ENCODE measurements around the gene POLR3G.

POLR3G gene

DNA sequence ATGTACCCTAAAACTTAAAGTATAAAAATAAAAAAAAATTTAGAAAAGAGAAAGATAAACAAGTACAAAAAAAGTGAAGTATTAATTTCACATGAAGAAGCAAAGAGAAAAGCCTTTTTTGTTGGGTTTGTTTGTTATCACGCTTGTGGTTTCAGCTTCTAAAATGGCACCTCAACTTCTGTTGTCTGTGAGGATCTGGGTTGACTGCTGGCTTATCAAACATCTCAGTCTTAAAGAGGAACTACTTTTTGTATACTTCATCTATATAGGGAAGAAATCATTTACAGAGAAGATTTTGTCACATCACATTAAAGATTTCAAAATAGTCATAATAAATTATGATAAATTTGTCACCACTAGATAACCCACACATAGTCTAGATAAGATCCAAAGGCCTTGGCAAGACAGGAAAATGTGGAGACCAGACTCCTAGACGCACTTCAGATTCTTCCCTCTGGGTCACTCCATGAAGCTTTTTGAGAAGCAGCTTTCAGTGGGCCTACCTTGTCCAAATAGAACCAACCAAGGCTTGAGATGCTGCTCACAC is 75.1 kb downstream of the POLR3G start:
- Mint-ChIP-seq H3K9me3 (no peaks in the 10 kb centered on the region), H3K27me3 (peaks cover 17% of the 10 kb centered on the region), H3K27ac (no peak overlapping the region), H3K36me3 (no peaks in the 10 kb centered on the region), H3K4me3 (no peak overlapping the region), H3K4me1 (no peaks in the 10 kb centered on the region)
- CTCF ChIA-PET: interaction anchor here (1.8 kb wide), 1 partner anchor 122 kb away, joined by 4 read pairs; no protein-coding TSS in a partner anchor
- no peak for DNase-seq

DNA sequence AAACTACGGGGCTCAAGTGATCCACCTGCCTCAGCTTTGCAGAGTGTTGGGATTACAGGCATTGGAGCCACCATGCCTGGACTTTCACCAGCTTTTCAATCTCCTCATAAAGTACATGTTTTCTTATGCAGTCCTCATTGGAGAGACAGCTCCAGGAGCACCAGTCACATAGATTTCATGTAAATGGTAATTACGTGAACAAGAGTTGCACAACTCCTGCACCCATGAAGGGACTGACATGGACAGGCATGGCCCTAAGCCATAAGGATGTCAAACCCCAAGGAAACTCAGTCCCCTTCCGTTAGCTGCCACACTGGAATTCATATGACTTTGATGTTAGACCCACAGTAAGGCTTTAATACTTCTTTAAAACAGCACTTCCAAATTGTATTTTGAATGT is 76.3 kb downstream of the POLR3G start:
- no peaks in the 10 kb centered on the region for H3K4me1 Mint-ChIP-seq
- no peak overlapping the region for H3K27ac Mint-ChIP-seq
- CTCF ChIA-PET: interaction anchor here (1.8 kb wide), 1 partner anchor 124 kb away, joined by 4 read pairs; no protein-coding TSS in a partner anchor
- no peak overlapping the region for H3K4me3 Mint-ChIP-seq
- no peak for DNase-seq
- peaks cover 20% of the 10 kb centered on the region for H3K27me3 Mint-ChIP-seq
- H3K36me3 Mint-ChIP-seq: no peaks in the 10 kb centered on the region
- H3K9me3 Mint-ChIP-seq: no peaks in the 10 kb centered on the region

DNA sequence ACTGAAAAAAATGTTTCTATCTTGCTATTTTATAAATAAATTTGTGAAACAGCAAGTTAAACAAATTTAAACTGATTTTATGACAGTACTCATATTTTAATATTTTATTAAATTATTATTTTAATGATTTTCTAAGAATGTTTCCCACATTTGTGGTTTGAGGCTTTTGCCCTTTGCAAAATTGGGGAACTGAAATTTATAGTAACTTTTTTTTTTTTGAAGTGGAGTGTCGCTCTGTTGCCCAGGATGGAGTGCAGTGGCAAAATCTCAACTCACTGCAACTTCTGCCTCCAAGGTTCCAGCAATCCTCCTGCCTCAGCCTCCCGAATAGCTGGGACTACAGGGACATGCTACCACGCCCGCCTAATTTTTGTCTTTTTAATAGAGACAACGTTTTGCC is 76.7 kb downstream of the POLR3G start:
- CTCF ChIA-PET: no interaction called here
- Mint-ChIP-seq H3K4me1 (no peaks in the 10 kb centered on the region), H3K27me3 (peaks cover 24% of the 10 kb centered on the region), H3K27ac (no peak overlapping the region), H3K4me3 (no peak overlapping the region), H3K36me3 (no peaks in the 10 kb centered on the region), H3K9me3 (no peaks in the 10 kb centered on the region)
- DNase-seq: no peak

DNA sequence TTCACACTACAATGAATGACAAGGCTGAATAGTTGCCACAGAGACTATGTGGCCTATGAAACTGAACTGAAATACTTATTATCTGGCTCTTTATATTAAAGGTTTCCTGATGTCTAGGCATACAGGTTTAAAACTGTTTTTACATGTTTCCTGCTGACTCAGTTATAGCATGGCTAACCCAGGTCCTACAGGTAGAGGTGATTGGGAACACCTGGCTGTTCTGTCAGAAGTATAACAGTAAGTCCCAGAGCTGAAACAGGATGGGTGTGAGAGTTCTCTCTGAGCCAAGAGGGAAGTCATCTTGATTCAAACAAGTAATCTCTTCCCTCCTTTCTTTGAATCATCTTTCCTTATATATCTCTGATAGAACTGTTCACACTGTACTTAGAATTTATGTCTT is 79.0 kb downstream of the POLR3G start:
- DNase-seq: no peak
- Mint-ChIP-seq H3K27me3 (peaks cover 48% of the 10 kb centered on the region), H3K9me3 (no peaks in the 10 kb centered on the region), H3K27ac (no peak overlapping the region), H3K4me1 (peaks cover 6% of the 10 kb centered on the region), H3K4me3 (no peak overlapping the region), H3K36me3 (no peaks in the 10 kb centered on the region)
- CTCF ChIA-PET: no interaction called here

DNA sequence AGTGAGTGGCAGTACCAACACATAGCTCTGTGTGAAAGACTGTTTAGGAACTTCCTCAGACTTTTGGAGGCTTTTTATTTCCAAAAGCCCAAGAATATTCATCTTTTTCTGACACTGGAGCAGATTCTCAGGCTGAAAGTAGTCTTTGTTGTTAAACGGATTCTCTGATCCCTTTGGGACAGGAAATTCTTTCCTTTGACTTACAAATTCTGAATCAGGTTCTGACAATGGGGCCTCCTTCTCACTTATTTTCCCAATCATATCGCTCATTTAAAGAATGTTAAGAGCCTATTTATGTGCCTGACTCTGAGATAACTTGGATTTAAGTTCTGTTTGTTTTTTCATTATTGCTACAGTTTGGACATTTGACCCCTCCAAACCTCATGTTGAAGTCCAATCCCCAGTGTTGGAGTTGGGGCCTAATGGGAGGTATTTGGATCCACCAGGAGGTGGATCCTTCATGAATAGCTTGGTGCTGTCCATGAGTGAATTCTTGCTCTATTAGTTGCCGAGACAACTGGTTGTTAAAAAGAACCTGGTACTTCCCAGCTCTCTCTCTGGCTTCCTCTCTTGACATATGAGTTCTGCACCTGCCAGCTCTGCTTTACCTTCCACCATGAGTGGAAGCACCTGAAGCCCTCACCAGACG is 79.8 kb downstream of the POLR3G start:
- Mint-ChIP-seq H3K27ac (no peak overlapping the region), H3K4me1 (peaks cover 10% of the 10 kb centered on the region), H3K4me3 (no peak overlapping the region), H3K9me3 (no peaks in the 10 kb centered on the region), H3K36me3 (no peaks in the 10 kb centered on the region), H3K27me3 (peaks cover 53% of the 10 kb centered on the region)
- no peak for DNase-seq
- CTCF ChIA-PET: no interaction called here

DNA sequence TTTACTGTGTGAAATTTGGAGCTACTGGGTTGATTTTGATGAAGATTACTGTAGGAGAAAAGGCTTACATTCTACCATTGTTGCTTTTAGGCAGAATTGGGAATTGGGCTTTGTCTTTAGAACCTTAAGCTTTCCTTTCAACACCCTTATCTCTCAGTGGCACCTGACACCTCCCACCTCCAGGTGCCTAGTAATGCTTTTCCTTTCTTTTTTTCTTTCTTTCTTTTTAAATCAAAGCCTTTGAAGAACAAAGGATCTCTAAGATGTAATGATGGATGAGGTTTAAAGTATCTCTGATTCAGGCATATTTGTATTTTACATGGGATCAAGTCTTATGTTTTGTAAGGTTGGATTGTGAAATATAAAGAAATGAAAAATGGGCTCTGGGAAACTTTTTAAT is 81.0 kb downstream of the POLR3G start:
- peaks cover 10% of the 10 kb centered on the region for H3K4me1 Mint-ChIP-seq
- no peak overlapping the region for H3K27ac Mint-ChIP-seq
- H3K36me3 Mint-ChIP-seq: no peaks in the 10 kb centered on the region
- no peak for DNase-seq
- CTCF ChIA-PET: no interaction called here
- H3K9me3 Mint-ChIP-seq: no peaks in the 10 kb centered on the region
- no peak overlapping the region for H3K4me3 Mint-ChIP-seq
- H3K27me3 Mint-ChIP-seq: peaks cover 47% of the 10 kb centered on the region

DNA sequence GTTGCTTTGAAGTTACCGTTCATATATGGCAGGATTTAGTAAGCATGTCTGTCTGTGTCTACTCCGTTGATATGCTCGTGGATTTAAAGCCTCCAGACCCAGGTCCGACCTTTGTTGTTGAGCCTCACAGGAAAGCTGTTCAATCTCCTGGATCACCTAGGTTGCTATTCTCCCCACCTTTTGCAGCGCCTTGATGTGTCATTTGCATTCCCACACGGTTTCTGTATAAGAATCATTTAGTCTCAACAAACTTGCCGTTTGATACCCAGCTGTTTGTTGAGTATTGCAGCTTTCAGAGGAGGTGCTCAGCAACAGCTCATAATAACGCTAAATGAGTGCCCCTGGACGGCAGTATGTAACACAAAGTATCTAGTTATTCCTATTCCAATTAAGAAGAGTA is 82.7 kb downstream of the POLR3G start:
- DNase-seq: no peak
- Mint-ChIP-seq H3K36me3 (no peaks in the 10 kb centered on the region), H3K9me3 (no peaks in the 10 kb centered on the region), H3K4me3 (no peak overlapping the region), H3K27ac (no peak overlapping the region), H3K27me3 (peaks cover 51% of the 10 kb centered on the region), H3K4me1 (peaks cover 10% of the 10 kb centered on the region)
- CTCF ChIA-PET: no interaction called here

DNA sequence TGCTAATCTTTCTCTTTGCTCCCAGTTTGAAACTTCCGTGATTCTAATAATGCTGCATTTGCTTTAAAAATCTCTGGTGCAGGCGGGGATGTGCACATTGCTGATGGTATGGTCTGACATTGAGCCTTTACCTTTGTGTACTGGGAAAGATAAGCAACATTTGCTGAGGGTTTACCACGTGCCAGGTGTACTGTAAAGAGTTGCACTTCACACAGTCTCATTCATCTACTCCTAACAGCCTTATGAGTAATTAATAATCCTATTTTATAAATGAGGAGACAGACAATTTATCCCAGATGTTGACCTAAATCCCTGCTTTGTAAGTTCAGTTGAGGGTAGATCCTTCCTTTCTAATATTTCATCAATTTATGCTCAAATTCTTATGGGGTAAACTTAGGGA is 83.2 kb downstream of the POLR3G start:
- DNase-seq: no peak
- Mint-ChIP-seq H3K9me3 (no peaks in the 10 kb centered on the region), H3K27ac (no peak overlapping the region), H3K27me3 (peaks cover 53% of the 10 kb centered on the region), H3K4me3 (no peak overlapping the region), H3K4me1 (peaks cover 10% of the 10 kb centered on the region), H3K36me3 (no peaks in the 10 kb centered on the region)
- CTCF ChIA-PET: no interaction called here

DNA sequence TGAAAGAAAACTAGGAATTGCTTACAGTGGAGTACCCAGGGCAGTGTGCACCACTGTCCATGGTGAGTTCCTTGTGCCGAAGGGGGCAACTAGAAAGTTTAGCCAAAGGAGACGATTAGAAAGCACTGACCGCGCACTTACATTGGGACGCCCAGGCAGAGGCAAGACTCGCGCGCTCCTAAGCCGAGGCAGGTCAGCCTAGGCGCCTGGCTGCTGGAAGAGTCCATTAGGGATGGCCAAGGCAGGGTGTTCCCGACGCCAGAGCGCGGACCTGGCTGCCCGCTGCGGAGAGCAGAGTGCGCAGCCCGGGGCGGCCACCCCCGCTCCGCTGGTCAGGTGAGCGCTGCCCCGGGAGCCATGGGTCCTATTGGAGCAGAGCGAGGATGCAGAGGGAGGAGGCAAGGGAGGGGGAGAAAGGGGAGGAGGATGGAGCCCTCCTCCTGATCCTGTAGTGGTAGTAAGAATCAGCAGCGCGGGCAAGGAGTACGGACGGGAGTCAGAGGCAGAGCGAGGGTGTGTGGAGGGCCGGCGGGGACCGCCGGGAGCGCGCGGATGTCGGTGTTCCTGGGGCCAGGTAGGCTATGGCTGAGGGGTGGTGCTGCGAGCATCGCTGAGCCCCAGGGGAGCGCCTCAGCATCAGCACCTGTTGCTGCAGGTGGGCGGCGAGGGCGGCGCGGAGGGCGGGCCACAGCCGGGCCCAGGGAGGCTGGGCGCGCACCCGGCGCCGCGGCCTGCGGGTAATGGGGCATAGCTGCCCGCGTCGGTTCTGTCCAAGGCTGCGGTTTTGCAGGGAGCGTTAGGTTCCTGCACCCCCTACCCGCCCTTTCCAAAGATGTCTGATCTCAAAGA is 83.9 kb downstream of the POLR3G start, which contains the start of gene ADGRV1:
TSS of gene ADGRV1 (plus strand) at position 454 of the 849 bp plus-strand sequence. CDS start at position 553, 99 bp downstream.
- Mint-ChIP-seq H3K36me3 (no peaks in the 10 kb centered on the region), H3K27ac (no peak within 1 kb of the TSS), H3K4me3 (peak within 1 kb of the TSS; percentile 22), H3K4me1 (peaks cover 10% of the 10 kb centered on the region), H3K27me3 (peaks cover 53% of the 10 kb centered on the region), H3K9me3 (no peaks in the 10 kb centered on the region)
- CTCF ChIA-PET: no interaction called here
- no peak for DNase-seq

DNA sequence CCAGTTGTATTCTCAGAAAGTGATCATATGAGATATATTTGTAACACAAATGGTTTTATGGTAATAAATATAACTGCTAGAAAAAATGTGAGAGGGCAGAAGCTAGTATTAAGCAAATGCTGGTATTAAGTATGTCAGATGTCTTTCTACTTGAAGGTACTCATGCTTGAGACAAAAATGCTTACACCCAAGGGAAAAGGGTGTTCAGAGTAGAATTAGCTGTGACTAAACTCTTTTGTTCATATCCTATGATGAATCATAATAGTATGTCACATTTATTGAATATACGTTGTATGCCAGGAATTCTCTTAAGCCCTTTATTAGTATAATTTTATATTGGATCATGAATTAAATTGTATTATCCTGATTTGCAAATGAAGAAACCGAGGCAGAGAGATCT is 86.1 kb downstream of the POLR3G start:
- CTCF ChIA-PET: no interaction called here
- no peak overlapping the region for H3K27ac Mint-ChIP-seq
- no peaks in the 10 kb centered on the region for H3K9me3 Mint-ChIP-seq
- H3K4me1 Mint-ChIP-seq: peaks cover 10% of the 10 kb centered on the region
- peaks cover 45% of the 10 kb centered on the region for H3K27me3 Mint-ChIP-seq
- H3K4me3 Mint-ChIP-seq: no peak overlapping the region
- no peaks in the 10 kb centered on the region for H3K36me3 Mint-ChIP-seq
- no peak for DNase-seq

DNA sequence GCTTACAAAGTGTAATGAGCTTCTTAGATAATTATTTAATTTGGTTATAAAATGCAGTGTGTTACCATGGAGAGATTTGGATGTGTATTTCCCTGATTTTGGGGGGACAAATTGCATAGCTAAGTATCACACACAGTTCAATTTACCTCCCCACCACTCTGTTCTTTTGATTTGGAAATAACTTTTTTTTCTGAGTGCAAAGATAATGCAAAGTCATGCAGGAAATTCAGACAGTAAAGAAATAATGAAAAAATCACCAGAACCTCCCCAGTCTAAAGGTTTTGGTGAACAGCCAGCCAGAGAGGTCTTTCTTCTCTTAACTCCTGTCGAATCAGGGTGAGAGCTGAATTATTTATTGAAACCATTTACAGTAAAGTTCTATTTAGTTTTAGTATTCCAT is 87.1 kb downstream of the POLR3G start:
- DNase-seq: no peak
- Mint-ChIP-seq H3K9me3 (no peaks in the 10 kb centered on the region), H3K4me3 (no peak overlapping the region), H3K4me1 (peaks cover 10% of the 10 kb centered on the region), H3K36me3 (no peaks in the 10 kb centered on the region), H3K27me3 (peaks cover 35% of the 10 kb centered on the region), H3K27ac (no peak overlapping the region)
- CTCF ChIA-PET: no interaction called here

DNA sequence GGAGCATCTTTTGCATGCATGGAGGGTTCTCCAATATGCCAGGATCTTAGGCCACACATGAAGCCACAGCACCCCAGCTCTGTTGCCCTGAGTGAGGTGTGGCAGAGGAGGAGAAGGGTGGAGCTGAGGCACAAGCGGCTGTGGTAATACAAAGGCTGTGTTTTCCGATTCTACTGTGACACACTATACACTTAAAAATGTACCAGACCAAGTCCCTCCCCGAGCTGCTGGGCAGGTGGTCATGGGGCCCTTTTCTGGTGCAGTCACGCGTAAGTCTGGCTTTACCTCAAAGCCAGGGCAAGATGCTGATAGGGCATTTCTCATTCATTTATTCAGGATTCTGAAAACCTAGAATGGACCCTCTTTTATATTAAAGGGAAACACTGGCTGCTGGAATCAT is 87.7 kb downstream of the POLR3G start:
- DNase-seq: no peak
- H3K27me3 Mint-ChIP-seq: peaks cover 29% of the 10 kb centered on the region
- H3K36me3 Mint-ChIP-seq: no peaks in the 10 kb centered on the region
- H3K27ac Mint-ChIP-seq: no peak overlapping the region
- peaks cover 10% of the 10 kb centered on the region for H3K4me1 Mint-ChIP-seq
- no peaks in the 10 kb centered on the region for H3K9me3 Mint-ChIP-seq
- H3K4me3 Mint-ChIP-seq: no peak overlapping the region
- CTCF ChIA-PET: no interaction called here

DNA sequence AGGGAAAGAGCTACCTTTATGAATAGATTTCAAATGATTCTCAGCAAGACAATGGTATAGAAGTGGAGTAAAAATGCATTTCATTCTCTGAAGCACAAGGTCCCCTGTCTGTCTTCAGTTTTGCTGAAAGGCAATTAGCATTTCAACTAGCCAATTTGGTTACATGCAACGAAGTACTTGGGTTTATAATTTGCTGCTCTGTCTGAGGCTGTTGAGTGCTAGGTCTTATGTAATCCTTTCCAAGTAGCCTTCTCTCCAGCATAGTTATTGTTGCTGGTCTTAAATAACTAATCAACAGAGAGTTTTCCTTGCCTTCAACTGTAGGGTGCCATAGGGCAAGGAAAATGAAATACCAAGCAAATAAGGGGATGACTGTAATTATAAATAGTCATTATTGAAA is 88.4 kb downstream of the POLR3G start:
- Mint-ChIP-seq H3K36me3 (no peaks in the 10 kb centered on the region), H3K9me3 (no peaks in the 10 kb centered on the region), H3K27me3 (peaks cover 25% of the 10 kb centered on the region), H3K27ac (no peak overlapping the region), H3K4me3 (no peak overlapping the region), H3K4me1 (peaks cover 7% of the 10 kb centered on the region)
- CTCF ChIA-PET: no interaction called here
- DNase-seq: no peak

All from activated naive CD4-positive, alpha-beta T cell treated with anti-CD3 and anti-CD28 coated beads, Interleukin-2, amount 10 ng/mL, durations not matched to agents 7 days and 5 days (primary cell).